MCF 10A (cell line): ENCODE results near the gene RRN3. TPM values are rescaled to one million over a fixed set of nuclear protein-coding genes. Genes with fewer than 3 reads are reported as not detected.
"Not testable (repeated sequence)": the region's sequence is repeated elsewhere in the genome, so short reads cannot be mapped to it uniquely, and the experiment has no call there.

Experiments used
- BruUV-seq: library from RNA; stranded (reverse); fragments of 400-500 nt; replicated peaks from 2 replicates; lab custom pipeline; 2021; lab: Mats Ljungman, UMichigan
- CTCF ChIA-PET: fragments of 300-600 bp; sonication (Branson Sonifier 250); formaldehyde crosslinking; extraction: SDS; loops from one replicate; lab custom pipeline; 2021; ENCODE audit warnings: antibody characterized with exemption, inconsistent platforms; lab: Yijun Ruan, JAX
- POLR2A ChIA-PET: fragments of 300-600, 350-650 bp; sonication (Branson Sonifier 250); formaldehyde crosslinking; extraction: SDS; loops from one replicate; lab custom pipeline; 2020; ENCODE audit warnings: antibody characterized with exemption, inconsistent platforms; lab: Yijun Ruan, JAX
- DNase-seq: peaks from one replicate; pipeline ENCODE4 v3.0.0-alpha.2; 2018; ENCODE audit not compliant: unreplicated experiment
- H3K27ac Mint-ChIP-seq: one replicate; pipeline ENCODE4 v1.8.0; 2022; ENCODE audit warnings: mild to moderate bottlenecking, low read depth, mixed read lengths; ENCODE audit not compliant: unreplicated experiment
- H3K27me3 Mint-ChIP-seq: one replicate; pipeline ENCODE4 v1.8.0; 2022; ENCODE audit warnings: mixed read lengths; ENCODE audit not compliant: insufficient read depth, unreplicated experiment
- H3K36me3 Mint-ChIP-seq: one replicate; pipeline ENCODE4 v1.8.0; 2022; ENCODE audit warnings: mild to moderate bottlenecking, moderate library complexity, mixed read lengths; ENCODE audit not compliant: insufficient read depth, unreplicated experiment
- H3K4me1 Mint-ChIP-seq: one replicate; pipeline ENCODE4 v1.8.0; 2022; ENCODE audit warnings: mixed read lengths; ENCODE audit not compliant: insufficient read depth, unreplicated experiment
- H3K4me3 Mint-ChIP-seq: one replicate; pipeline ENCODE4 v1.8.0; 2022; ENCODE audit warnings: mild to moderate bottlenecking, moderate library complexity, mixed read lengths; ENCODE audit not compliant: unreplicated experiment
- H3K9me3 Mint-ChIP-seq: one replicate; pipeline ENCODE4 v1.8.0; 2022; ENCODE audit warnings: mixed read lengths; ENCODE audit not compliant: unreplicated experiment
- intact Hi-C: fragments of 100-400 bp; cut with micrococcal nuclease; formaldehyde crosslinking; loops from 2 replicates; pipeline ENCODE4 v1.14.1; 2022
- total RNA-seq: library from RNA; stranded (reverse); gene quantifications from 2 replicates; pipeline ENCODE4 v1.2.3, GENCODE V29; 2022

RRN3 gene
- total RNA-seq, 1 experiment from 2014 or later: 38.8 TPM

- H3K4me3 Mint-ChIP-seq, DNase-seq, H3K4me1 Mint-ChIP-seq, H3K27ac Mint-ChIP-seq, H3K36me3 Mint-ChIP-seq, H3K9me3 Mint-ChIP-seq, CTCF ChIA-PET, BruUV-seq, H3K27me3 Mint-ChIP-seq, POLR2A ChIA-PET, intact Hi-C loops: not testable (repeated sequence)
These were observed 43.4 kb upstream of the RRN3 start for GRCh38 chr16:15137514-15137913.

GRCh38 chr16:15135483-15136360 is 41.6 kb upstream of the RRN3 start:
- H3K4me1 Mint-ChIP-seq, BruUV-seq, H3K9me3 Mint-ChIP-seq, H3K4me3 Mint-ChIP-seq, POLR2A ChIA-PET, intact Hi-C loops, DNase-seq, CTCF ChIA-PET, H3K36me3 Mint-ChIP-seq, H3K27me3 Mint-ChIP-seq, H3K27ac Mint-ChIP-seq: not testable (repeated sequence)

- H3K27me3 Mint-ChIP-seq, H3K4me3 Mint-ChIP-seq, H3K9me3 Mint-ChIP-seq, H3K27ac Mint-ChIP-seq, H3K36me3 Mint-ChIP-seq, CTCF ChIA-PET, DNase-seq, intact Hi-C loops, BruUV-seq, POLR2A ChIA-PET, H3K4me1 Mint-ChIP-seq: not testable (repeated sequence)
These were observed 40.8 kb upstream of the RRN3 start for GRCh38 chr16:15134752-15135482.

GRCh38 chr16:15133554-15133953 is 39.5 kb upstream of the RRN3 start:
- CTCF ChIA-PET, intact Hi-C loops, H3K4me1 Mint-ChIP-seq, POLR2A ChIA-PET, H3K27me3 Mint-ChIP-seq, DNase-seq, H3K27ac Mint-ChIP-seq, BruUV-seq, H3K9me3 Mint-ChIP-seq, H3K4me3 Mint-ChIP-seq: not testable (repeated sequence)
- peaks cover 10% of the 10 kb centered on the region for H3K36me3 Mint-ChIP-seq

- CTCF ChIA-PET, BruUV-seq, H3K27ac Mint-ChIP-seq, H3K9me3 Mint-ChIP-seq, POLR2A ChIA-PET, H3K4me3 Mint-ChIP-seq, H3K4me1 Mint-ChIP-seq, H3K27me3 Mint-ChIP-seq, DNase-seq, intact Hi-C loops: not testable (repeated sequence)
- H3K36me3 Mint-ChIP-seq: peaks cover 13% of the 10 kb centered on the region
These were observed 38.8 kb upstream of the RRN3 start for GRCh38 chr16:15132719-15133428.

GRCh38 chr16:15130943-15131700 is 37.0 kb upstream of the RRN3 start:
- DNase-seq, H3K9me3 Mint-ChIP-seq, intact Hi-C loops, POLR2A ChIA-PET, CTCF ChIA-PET, H3K27ac Mint-ChIP-seq, H3K27me3 Mint-ChIP-seq, H3K4me1 Mint-ChIP-seq, H3K4me3 Mint-ChIP-seq: not testable (repeated sequence)
- BruUV-seq: TSS peak; percentile 4
- peaks cover 13% of the 10 kb centered on the region for H3K36me3 Mint-ChIP-seq

- H3K9me3 Mint-ChIP-seq, CTCF ChIA-PET, H3K27ac Mint-ChIP-seq, H3K4me3 Mint-ChIP-seq, H3K4me1 Mint-ChIP-seq, POLR2A ChIA-PET, intact Hi-C loops, H3K27me3 Mint-ChIP-seq, DNase-seq, BruUV-seq: not testable (repeated sequence)
- H3K36me3 Mint-ChIP-seq: peaks cover 13% of the 10 kb centered on the region
These were observed 36.3 kb upstream of the RRN3 start for GRCh38 chr16:15130256-15130932.
